Measurements from ENCODE around the gene NIT1.

The NIT1 gene

GRCh38 chr1:161157867-161158266 lies 40.0 kb downstream of the NIT1 start:
- H3K4me3 Mint-ChIP-seq, result no peak overlapping the region
- peaks cover 50% of the 10 kb centered on the region for H3K36me3 Mint-ChIP-seq (ENCODE audit: low read depth)
- peaks cover 77% of the 10 kb centered on the region for H3K4me1 Mint-ChIP-seq
- no peaks in the 10 kb centered on the region for H3K9me3 Mint-ChIP-seq
- peaks cover 2% of the 10 kb centered on the region for H3K27me3 Mint-ChIP-seq (ENCODE audit: low read depth, poor library complexity)
- DNase-seq, result no peak
- TF ChIP-seq CTCF (IDR thresholded peaks at IDR 0.05), result no peak
- peak overlapping the region; percentile 91 for H3K27ac Mint-ChIP-seq

- H3K36me3 Mint-ChIP-seq (ENCODE audit: low read depth), result peaks cover 56% of the 10 kb centered on the region
- H3K27ac Mint-ChIP-seq, result peak overlapping the region; percentile 98
- peaks cover 2% of the 10 kb centered on the region for H3K27me3 Mint-ChIP-seq (ENCODE audit: low read depth, poor library complexity)
- H3K9me3 Mint-ChIP-seq, result no peaks in the 10 kb centered on the region
- H3K4me1 Mint-ChIP-seq, result peaks cover 75% of the 10 kb centered on the region
- peak overlapping the region; percentile 89 for H3K4me3 Mint-ChIP-seq
- DNase-seq, result no peak
- TF ChIP-seq CTCF (IDR thresholded peaks at IDR 0.05), result no peak
Observed at GRCh38 chr1:161158316-161159010, 40.6 kb downstream of the NIT1 start.

- peak within 1 kb of the TSS; percentile 98 for H3K27ac Mint-ChIP-seq
- H3K4me1 Mint-ChIP-seq, result peaks cover 70% of the 10 kb centered on the region
- TF ChIP-seq CTCF (IDR thresholded peaks at IDR 0.05), result no peak
- H3K9me3 Mint-ChIP-seq, result no peaks in the 10 kb centered on the region
- H3K27me3 Mint-ChIP-seq (ENCODE audit: low read depth, poor library complexity), result peaks cover 2% of the 10 kb centered on the region
- H3K36me3 Mint-ChIP-seq (ENCODE audit: low read depth), result peaks cover 58% of the 10 kb centered on the region
- DNase-seq, result peak; percentile 97
- peak within 1 kb of the TSS; percentile 89 for H3K4me3 Mint-ChIP-seq
Observed at GRCh38 chr1:161159087-161159912, 41.4 kb downstream of the NIT1 start, which contains the start of gene USP21. TSS of gene USP21 (plus strand) at chr1:161159500. CDS start at chr1:161160641, 1,141 bp downstream.

- TF ChIP-seq CTCF (IDR thresholded peaks at IDR 0.05), result no peak
- H3K9me3 Mint-ChIP-seq, result no peaks in the 10 kb centered on the region
- no peak overlapping the region for H3K27ac Mint-ChIP-seq
- H3K36me3 Mint-ChIP-seq (ENCODE audit: low read depth), result peaks cover 60% of the 10 kb centered on the region
- peaks cover 69% of the 10 kb centered on the region for H3K4me1 Mint-ChIP-seq
- H3K27me3 Mint-ChIP-seq (ENCODE audit: low read depth, poor library complexity), result peaks cover 2% of the 10 kb centered on the region
- peak overlapping the region; percentile 89 for H3K4me3 Mint-ChIP-seq
- DNase-seq, result no peak
Observed at GRCh38 chr1:161159913-161160243, 42.0 kb downstream of the NIT1 start.

GRCh38 chr1:161160671-161161145 lies 42.8 kb downstream of the NIT1 start:
- no peak for TF ChIP-seq CTCF (IDR thresholded peaks at IDR 0.05)
- peaks cover 55% of the 10 kb centered on the region for H3K36me3 Mint-ChIP-seq (ENCODE audit: low read depth)
- peaks cover 69% of the 10 kb centered on the region for H3K4me1 Mint-ChIP-seq
- no peak for DNase-seq
- H3K9me3 Mint-ChIP-seq, result no peaks in the 10 kb centered on the region
- H3K27me3 Mint-ChIP-seq (ENCODE audit: low read depth, poor library complexity), result peaks cover 2% of the 10 kb centered on the region
- peak overlapping the region; percentile 73 for H3K27ac Mint-ChIP-seq
- H3K4me3 Mint-ChIP-seq, result peak overlapping the region; percentile 89

All from nephron progenitor cell (in vitro differentiated cells).